Body of pancreas (tissue), 4 donors: ENCODE results near the gene SERHL2.
"Not testable (repeated sequence)": the region's sequence is repeated elsewhere in the genome, so short reads cannot be mapped to it uniquely, and the experiment has no call there.

ENCODE experiments used
- POLR2A ChIP-seq, 3 donors: fragments of 450-650 bp; IDR thresholded peaks; one replicate each; pipeline ENCODE4 v1.6.1; 2016; ENCODE audit warnings: antibody characterized with exemption in 3 of 3, mild to moderate bottlenecking in 2 of 3
- TF ChIP-seq, protein P1 (sequence below), 7 experiments: fragments of 450-650 bp in 4 of 7; fragments of 200-600 bp in 3 of 7; sonication (generic) in 3 of 7; IDR thresholded peaks; one replicate each; pipeline ENCODE4 v1.5.1; 2016 to 2019; ENCODE audit warnings: antibody characterized with exemption in 7 of 7

DNA sequence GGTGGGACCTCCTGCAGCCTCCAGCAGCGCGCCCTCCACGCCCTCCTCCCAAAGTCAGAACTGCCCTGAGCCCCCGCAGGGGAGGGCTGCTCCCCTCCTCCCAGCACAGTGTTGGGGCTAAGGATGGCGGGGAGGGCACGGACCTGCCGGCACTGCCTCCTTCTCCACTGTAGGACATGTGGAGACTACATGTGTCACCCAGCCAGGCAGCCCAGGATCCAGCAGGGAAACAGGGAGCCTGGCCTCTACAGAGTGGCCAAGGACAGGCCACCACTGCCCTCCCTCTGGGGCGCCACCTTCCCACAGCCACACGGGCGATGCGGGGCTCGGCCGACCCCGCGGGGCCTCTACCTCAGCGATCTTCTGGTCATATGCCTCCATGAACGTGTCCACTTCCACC is 39.4 kb upstream of the SERHL2 start:
- TF ChIP-seq, protein P1, sequence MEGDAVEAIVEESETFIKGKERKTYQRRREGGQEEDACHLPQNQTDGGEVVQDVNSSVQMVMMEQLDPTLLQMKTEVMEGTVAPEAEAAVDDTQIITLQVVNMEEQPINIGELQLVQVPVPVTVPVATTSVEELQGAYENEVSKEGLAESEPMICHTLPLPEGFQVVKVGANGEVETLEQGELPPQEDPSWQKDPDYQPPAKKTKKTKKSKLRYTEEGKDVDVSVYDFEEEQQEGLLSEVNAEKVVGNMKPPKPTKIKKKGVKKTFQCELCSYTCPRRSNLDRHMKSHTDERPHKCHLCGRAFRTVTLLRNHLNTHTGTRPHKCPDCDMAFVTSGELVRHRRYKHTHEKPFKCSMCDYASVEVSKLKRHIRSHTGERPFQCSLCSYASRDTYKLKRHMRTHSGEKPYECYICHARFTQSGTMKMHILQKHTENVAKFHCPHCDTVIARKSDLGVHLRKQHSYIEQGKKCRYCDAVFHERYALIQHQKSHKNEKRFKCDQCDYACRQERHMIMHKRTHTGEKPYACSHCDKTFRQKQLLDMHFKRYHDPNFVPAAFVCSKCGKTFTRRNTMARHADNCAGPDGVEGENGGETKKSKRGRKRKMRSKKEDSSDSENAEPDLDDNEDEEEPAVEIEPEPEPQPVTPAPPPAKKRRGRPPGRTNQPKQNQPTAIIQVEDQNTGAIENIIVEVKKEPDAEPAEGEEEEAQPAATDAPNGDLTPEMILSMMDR (IDR thresholded peaks at IDR 0.05): not testable (repeated sequence)
- not testable (repeated sequence) for TF ChIP-seq POLR2A (IDR thresholded peaks at IDR 0.05)
